ENCODE data around the gene MC1R. TPM values are rescaled to one million over a fixed set of nuclear protein-coding genes. Genes with fewer than 3 reads are reported as not detected.
"Not testable (repeated sequence)": the region's sequence is repeated elsewhere in the genome, so short reads cannot be mapped to it uniquely, and the experiment has no call there.

MC1R gene
- total RNA-seq, 1 donor from 2014 or later: 6.9 TPM

DNA sequence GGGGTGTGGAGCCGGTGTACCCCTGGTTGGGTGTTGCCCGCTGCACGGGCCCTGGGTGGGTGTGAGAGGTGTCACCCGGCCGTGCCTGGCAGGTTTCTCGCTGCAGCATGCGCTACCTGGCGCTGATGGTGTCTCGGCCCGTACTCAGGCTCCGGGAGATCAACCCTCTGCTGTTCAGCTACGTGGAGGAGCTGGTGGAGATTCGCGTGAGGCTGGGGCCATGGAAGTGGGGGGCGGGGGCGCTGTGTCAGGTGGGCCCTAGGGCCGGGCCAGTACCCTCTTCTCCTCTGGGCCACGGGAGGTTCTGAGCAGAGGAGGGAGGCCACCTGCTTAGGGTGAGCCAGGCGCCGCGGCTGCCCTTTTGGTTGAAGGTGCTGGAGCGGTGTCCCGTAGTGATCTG is 43.3 kb downstream of the MC1R start:
- TF ChIP-seq, protein P1, sequence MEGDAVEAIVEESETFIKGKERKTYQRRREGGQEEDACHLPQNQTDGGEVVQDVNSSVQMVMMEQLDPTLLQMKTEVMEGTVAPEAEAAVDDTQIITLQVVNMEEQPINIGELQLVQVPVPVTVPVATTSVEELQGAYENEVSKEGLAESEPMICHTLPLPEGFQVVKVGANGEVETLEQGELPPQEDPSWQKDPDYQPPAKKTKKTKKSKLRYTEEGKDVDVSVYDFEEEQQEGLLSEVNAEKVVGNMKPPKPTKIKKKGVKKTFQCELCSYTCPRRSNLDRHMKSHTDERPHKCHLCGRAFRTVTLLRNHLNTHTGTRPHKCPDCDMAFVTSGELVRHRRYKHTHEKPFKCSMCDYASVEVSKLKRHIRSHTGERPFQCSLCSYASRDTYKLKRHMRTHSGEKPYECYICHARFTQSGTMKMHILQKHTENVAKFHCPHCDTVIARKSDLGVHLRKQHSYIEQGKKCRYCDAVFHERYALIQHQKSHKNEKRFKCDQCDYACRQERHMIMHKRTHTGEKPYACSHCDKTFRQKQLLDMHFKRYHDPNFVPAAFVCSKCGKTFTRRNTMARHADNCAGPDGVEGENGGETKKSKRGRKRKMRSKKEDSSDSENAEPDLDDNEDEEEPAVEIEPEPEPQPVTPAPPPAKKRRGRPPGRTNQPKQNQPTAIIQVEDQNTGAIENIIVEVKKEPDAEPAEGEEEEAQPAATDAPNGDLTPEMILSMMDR (IDR thresholded peaks at IDR 0.05): no peak

DNA sequence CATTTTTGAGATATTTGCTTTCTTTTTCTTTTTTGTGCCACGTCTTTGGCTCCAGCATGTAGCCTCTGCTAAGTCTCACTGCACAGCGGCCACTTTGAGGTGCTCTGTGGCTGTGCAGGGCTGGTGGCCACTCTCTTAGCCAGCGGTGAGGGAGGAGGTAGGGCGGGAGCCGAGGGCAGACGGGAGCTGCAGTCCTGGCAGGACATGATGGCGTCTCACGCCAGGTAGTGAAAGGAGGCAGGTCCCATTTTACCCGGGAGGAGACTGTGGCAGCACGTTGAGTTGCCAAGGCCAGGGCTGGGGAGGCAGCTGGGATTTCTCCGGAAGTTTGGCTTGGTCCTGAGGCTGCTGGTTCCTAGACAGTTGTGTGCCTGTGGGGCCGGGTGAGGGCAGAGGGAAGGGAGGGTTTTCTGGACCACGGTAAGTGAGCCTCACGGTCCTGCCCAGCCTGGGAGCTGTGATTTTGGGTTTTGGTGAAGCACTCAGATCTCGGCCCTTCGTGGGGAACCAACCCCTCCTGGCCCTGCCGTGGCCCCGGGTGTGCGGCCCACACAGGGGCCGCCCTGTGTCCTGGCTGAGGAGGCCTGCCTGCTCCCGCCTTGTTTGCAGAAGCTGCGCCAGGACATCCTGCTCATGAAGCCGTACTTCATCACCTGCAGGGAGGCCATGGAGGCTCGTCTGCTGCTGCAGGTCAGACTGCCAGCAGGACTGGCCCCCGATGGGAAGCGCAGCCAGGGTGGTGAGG is 44.3 kb downstream of the MC1R start:
- Mint-ChIP-seq H3K4me3 (ENCODE audit: unreplicated experiment) (no peak overlapping the region), H3K36me3 (ENCODE audit: unreplicated experiment) (peaks cover 19% of the 10 kb centered on the region), H3K27me3 (ENCODE audit: unreplicated experiment) (no peaks in the 10 kb centered on the region), H3K27ac (ENCODE audit: unreplicated experiment) (no peak overlapping the region), H3K4me1 (ENCODE audit: unreplicated experiment) (no peaks in the 10 kb centered on the region), H3K9me3 (ENCODE audit: unreplicated experiment) (no peaks in the 10 kb centered on the region)
- no peak for DNase-seq (ENCODE audit: extremely low spot score, unreplicated experiment)
- TF ChIP-seq, protein P1 (IDR thresholded peaks at IDR 0.05): no peak

More for the DNA sequence above, 43.3 kb downstream of the MC1R start:
- Mint-ChIP-seq H3K27me3 (ENCODE audit: unreplicated experiment) (no peaks in the 10 kb centered on the region), H3K27ac (ENCODE audit: unreplicated experiment) (no peak overlapping the region), H3K9me3 (ENCODE audit: unreplicated experiment) (no peaks in the 10 kb centered on the region), H3K4me1 (ENCODE audit: unreplicated experiment) (no peaks in the 10 kb centered on the region), H3K36me3 (ENCODE audit: unreplicated experiment) (peaks cover 24% of the 10 kb centered on the region), H3K4me3 (ENCODE audit: unreplicated experiment) (no peak overlapping the region)
- no peak for DNase-seq (ENCODE audit: extremely low spot score, unreplicated experiment)

DNA sequence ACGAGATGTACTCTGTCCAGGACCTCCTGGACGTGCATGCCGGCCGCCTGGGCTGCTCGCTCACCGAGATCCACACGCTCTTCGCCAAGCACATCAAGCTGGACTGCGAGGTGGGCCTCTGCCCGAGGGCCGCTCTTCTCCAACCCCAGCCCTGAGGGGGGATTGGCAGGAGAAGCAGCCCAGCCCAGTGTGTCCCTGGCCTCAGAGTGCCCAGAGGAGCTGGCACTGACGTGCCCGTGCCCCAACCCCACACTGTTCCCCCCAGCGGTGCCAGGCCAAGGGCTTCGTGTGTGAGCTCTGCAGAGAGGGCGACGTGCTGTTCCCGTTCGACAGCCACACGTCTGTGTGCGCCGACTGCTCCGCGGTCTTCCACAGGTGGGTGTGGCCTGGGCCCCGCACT is 45.5 kb downstream of the MC1R start:
- no peak overlapping the region for H3K4me3 Mint-ChIP-seq (ENCODE audit: unreplicated experiment)
- TF ChIP-seq, protein P1 (IDR thresholded peaks at IDR 0.05): no peak
- H3K36me3 Mint-ChIP-seq (ENCODE audit: unreplicated experiment): peaks cover 12% of the 10 kb centered on the region

DNA sequence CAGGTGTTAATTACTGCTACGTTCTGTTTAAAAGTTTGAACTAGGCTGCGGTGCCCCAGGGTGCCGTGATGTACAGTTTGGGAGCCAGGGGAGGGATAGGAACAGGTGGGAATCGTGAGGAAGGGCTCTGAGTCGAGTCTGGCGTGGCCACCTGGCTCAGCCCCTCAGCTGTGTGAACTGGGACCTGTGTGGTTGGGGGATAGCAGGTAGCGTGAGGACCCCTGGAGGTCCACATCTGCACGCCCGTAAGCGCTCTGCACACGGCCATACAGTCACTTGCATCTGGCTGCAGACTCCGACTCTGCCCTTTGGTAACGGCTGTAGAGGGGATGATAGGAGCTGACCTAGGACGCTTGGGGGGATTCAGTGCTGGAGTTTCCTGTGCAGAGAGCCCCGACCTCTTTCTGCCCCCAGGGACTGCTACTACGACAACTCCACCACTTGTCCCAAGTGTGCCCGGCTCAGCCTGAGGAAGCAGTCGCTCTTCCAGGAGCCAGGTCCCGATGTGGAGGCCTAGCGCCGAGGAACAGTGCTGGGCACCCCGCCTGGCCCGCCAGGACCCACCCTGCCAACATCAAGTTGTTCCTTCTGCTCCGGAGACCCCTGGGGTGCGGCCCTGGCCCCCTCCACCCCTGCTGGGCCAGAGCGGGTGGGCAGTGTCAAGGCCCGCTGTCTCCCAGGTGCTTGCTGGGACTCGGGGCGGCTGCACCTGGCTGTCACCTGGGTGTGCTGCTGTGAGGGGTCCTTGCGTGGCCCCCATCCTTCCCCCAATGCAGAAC is 47.0 kb downstream of the MC1R start:
- DNase-seq (ENCODE audit: extremely low spot score, unreplicated experiment): no peak
- H3K9me3 Mint-ChIP-seq (ENCODE audit: unreplicated experiment): no peaks in the 10 kb centered on the region
- H3K4me3 Mint-ChIP-seq (ENCODE audit: unreplicated experiment): no peak overlapping the region
- TF ChIP-seq, protein P1 (IDR thresholded peaks at IDR 0.05): no peak
- no peaks in the 10 kb centered on the region for H3K4me1 Mint-ChIP-seq (ENCODE audit: unreplicated experiment)
- peaks cover 5% of the 10 kb centered on the region for H3K36me3 Mint-ChIP-seq (ENCODE audit: unreplicated experiment)
- H3K27ac Mint-ChIP-seq (ENCODE audit: unreplicated experiment): no peak overlapping the region
- no peaks in the 10 kb centered on the region for H3K27me3 Mint-ChIP-seq (ENCODE audit: unreplicated experiment)

More for the DNA sequence above, 45.5 kb downstream of the MC1R start:
- Mint-ChIP-seq H3K4me1 (ENCODE audit: unreplicated experiment) (no peaks in the 10 kb centered on the region), H3K9me3 (ENCODE audit: unreplicated experiment) (no peaks in the 10 kb centered on the region), H3K27ac (ENCODE audit: unreplicated experiment) (no peak overlapping the region), H3K27me3 (ENCODE audit: unreplicated experiment) (no peaks in the 10 kb centered on the region)
- no peak for DNase-seq (ENCODE audit: extremely low spot score, unreplicated experiment)

DNA sequence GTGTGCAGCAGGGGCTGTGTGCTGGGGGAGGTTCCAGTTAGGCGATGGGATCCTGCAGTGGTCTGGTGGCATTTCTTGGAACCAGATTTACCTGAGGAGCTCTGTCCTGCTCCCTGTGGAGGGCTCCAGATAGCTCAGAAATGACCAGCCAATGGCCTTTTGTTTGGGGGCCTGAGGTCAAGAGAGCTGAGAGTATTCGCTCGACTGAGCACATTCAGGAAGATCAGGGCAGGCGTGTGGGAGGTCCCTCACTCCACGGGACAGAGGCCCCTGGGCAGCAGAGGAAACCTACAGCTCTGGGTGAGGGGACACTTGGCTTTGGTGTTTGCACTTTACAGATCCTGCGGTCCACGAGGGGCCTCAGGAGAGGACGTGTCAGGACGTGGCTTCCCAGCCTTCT is 48.1 kb downstream of the MC1R start:
- H3K27ac Mint-ChIP-seq (ENCODE audit: unreplicated experiment): no peak overlapping the region
- H3K27me3 Mint-ChIP-seq (ENCODE audit: unreplicated experiment): no peaks in the 10 kb centered on the region
- no peaks in the 10 kb centered on the region for H3K9me3 Mint-ChIP-seq (ENCODE audit: unreplicated experiment)
- peaks cover 5% of the 10 kb centered on the region for H3K36me3 Mint-ChIP-seq (ENCODE audit: unreplicated experiment)
- TF ChIP-seq, protein P1 (IDR thresholded peaks at IDR 0.05): no peak
- no peak for DNase-seq (ENCODE audit: extremely low spot score, unreplicated experiment)
- no peak overlapping the region for H3K4me3 Mint-ChIP-seq (ENCODE audit: unreplicated experiment)
- H3K4me1 Mint-ChIP-seq (ENCODE audit: unreplicated experiment): no peaks in the 10 kb centered on the region

DNA sequence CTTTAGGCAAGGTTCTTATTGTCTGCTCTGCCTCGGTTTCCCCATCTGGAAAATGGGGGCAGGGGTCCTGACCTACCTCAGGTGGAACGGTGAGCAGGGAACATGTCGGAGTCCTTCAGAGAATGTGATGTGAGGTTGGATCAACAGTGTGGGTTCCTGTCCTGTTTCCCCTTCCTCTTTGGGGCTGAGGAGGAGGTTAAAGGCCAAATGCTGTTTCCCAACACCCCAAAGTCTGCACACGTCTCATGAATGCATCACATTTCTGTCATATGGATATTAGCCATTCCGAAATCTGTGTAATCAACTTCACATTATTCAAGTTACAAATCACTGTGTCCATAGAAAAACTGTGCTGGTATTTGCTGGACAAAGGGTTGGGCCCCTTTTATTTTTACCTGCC is 48.8 kb downstream of the MC1R start:
- not testable (repeated sequence) for H3K4me3 Mint-ChIP-seq (ENCODE audit: unreplicated experiment); DNase-seq (ENCODE audit: extremely low spot score, unreplicated experiment); H3K4me1 Mint-ChIP-seq (ENCODE audit: unreplicated experiment); H3K27ac Mint-ChIP-seq (ENCODE audit: unreplicated experiment); H3K36me3 Mint-ChIP-seq (ENCODE audit: unreplicated experiment); H3K27me3 Mint-ChIP-seq (ENCODE audit: unreplicated experiment); H3K9me3 Mint-ChIP-seq (ENCODE audit: unreplicated experiment)

DNA sequence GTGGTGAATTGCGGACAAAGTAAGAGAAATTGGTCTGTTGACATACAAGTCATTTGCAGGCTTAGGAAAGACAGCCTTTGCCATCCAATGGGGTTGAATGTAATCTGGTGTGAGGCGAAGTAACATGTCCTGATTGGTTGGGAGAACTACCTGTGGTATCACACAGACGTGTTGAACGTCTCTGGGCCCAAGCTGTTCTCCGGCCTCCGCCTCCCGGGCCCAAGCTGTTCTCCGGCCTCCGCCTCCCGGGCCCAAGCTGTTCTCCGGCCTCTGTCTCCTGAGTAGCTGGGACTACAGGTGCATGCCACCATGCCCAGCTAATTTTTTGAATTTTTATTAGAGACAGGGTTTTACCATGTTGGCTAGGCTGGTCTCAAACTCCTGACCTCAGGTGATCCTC is 49.4 kb downstream of the MC1R start:
- H3K4me1 Mint-ChIP-seq (ENCODE audit: unreplicated experiment); H3K27me3 Mint-ChIP-seq (ENCODE audit: unreplicated experiment); H3K4me3 Mint-ChIP-seq (ENCODE audit: unreplicated experiment); H3K9me3 Mint-ChIP-seq (ENCODE audit: unreplicated experiment); DNase-seq (ENCODE audit: extremely low spot score, unreplicated experiment); H3K27ac Mint-ChIP-seq (ENCODE audit: unreplicated experiment); H3K36me3 Mint-ChIP-seq (ENCODE audit: unreplicated experiment): not testable (repeated sequence)
